ENCODE data around the gene TMEM165.

The TMEM165 gene

DNA sequence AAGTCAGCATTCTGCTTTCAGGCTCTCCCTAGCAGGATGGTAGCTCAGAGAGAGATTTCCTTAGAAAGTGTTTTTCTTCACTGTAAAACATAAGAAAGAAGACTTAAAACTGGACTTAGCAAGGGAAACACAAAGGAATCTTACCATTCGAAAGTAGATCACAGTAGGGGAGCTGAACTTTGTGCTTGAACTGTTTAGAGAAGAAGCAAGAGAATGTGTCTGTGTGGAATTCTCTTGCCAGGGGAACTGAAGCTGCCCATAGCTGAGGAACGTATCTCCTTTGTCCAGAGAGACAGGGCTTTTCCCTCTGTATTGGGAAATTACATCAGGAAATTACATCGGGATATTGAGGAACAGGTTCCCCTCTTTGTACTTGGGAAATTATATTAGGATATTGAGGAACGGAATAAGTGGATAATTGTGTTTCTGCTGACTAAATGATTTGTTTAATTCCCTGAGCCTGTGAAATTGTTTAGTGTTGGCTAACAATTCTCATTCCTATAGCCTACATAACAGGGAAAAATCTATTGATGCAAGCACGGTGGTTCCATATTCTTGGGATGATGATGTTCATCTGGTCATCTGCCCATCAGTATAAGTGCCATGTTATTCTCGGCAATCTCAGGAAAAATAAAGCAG is 28.6 kb upstream of the TMEM165 start:
- DNase-seq (ENCODE audit: low spot score): no peak
- H3K27me3 ChIP-seq (ENCODE audit: insufficient read depth, poor library complexity, severe bottlenecking): no peaks in the 10 kb centered on the region
- no peak overlapping the region for H3K4me3 ChIP-seq (ENCODE audit: severe bottlenecking)
- H3K4me1 ChIP-seq (ENCODE audit: insufficient read depth, poor library complexity, severe bottlenecking): no peaks in the 10 kb centered on the region
- no peaks in the 10 kb centered on the region for H3K36me3 ChIP-seq (ENCODE audit: low read depth)
- no peak for ATAC-seq (ENCODE audit: low read depth)
- no peaks in the 10 kb centered on the region for H3K9me3 ChIP-seq (ENCODE audit: severe bottlenecking)
- no peak overlapping the region for H3K27ac ChIP-seq (ENCODE audit: poor library complexity, severe bottlenecking)
- TF ChIP-seq, protein P1, sequence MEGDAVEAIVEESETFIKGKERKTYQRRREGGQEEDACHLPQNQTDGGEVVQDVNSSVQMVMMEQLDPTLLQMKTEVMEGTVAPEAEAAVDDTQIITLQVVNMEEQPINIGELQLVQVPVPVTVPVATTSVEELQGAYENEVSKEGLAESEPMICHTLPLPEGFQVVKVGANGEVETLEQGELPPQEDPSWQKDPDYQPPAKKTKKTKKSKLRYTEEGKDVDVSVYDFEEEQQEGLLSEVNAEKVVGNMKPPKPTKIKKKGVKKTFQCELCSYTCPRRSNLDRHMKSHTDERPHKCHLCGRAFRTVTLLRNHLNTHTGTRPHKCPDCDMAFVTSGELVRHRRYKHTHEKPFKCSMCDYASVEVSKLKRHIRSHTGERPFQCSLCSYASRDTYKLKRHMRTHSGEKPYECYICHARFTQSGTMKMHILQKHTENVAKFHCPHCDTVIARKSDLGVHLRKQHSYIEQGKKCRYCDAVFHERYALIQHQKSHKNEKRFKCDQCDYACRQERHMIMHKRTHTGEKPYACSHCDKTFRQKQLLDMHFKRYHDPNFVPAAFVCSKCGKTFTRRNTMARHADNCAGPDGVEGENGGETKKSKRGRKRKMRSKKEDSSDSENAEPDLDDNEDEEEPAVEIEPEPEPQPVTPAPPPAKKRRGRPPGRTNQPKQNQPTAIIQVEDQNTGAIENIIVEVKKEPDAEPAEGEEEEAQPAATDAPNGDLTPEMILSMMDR (IDR thresholded peaks at IDR 0.05; ENCODE audit: poor library complexity, severe bottlenecking): no peak

DNA sequence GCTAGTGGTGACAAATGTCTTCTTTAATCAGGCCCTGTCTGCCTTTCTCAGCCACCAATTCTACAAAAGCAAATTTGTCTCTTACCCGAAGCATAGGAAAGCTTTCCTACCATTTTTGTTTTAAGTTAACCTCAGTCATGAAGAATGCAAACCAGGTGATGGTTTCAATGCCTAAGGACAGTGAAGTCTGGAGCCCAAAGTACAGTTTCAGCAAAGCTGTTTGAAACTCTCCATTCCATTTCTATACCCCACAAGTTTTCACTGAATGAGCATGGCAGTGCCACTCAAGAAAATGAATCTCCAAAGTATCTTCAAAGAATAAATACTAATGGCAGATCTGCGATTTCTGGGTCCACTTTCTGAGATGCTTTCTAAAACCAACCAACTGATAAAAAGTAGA is 25.8 kb upstream of the TMEM165 start:
- H3K4me1 ChIP-seq (ENCODE audit: insufficient read depth, poor library complexity, severe bottlenecking): no peaks in the 10 kb centered on the region
- no peaks in the 10 kb centered on the region for H3K36me3 ChIP-seq (ENCODE audit: low read depth)
- H3K9me3 ChIP-seq (ENCODE audit: severe bottlenecking): no peaks in the 10 kb centered on the region
- no peak overlapping the region for H3K27ac ChIP-seq (ENCODE audit: poor library complexity, severe bottlenecking)
- TF ChIP-seq, protein P1 (IDR thresholded peaks at IDR 0.05; ENCODE audit: poor library complexity, severe bottlenecking): no peak
- ATAC-seq (ENCODE audit: low read depth): no peak
- H3K4me3 ChIP-seq (ENCODE audit: severe bottlenecking): no peak overlapping the region
- no peaks in the 10 kb centered on the region for H3K27me3 ChIP-seq (ENCODE audit: insufficient read depth, poor library complexity, severe bottlenecking)
- no peak for DNase-seq (ENCODE audit: low spot score)

DNA sequence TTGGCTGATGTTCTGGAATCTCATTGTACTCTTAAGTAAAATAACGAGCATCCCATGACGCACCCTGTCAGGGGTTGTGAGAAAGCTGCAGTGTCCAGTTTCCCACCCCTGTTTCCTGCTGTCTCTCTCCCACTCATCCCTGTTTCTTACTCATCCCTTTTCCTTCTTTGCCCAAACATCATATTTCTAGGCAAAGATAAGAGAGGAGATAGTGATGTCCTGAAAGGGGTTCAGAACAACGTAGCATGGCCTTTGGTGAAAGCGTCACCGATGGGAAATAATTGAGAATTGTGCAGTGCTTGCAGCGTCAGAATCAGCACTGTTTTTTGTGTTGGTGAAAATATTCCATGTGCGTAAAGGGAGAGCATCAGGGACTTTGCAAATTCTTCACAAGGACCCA is 23.5 kb upstream of the TMEM165 start:
- no peak overlapping the region for H3K27ac ChIP-seq (ENCODE audit: poor library complexity, severe bottlenecking)
- H3K36me3 ChIP-seq (ENCODE audit: low read depth): no peaks in the 10 kb centered on the region
- no peaks in the 10 kb centered on the region for H3K27me3 ChIP-seq (ENCODE audit: insufficient read depth, poor library complexity, severe bottlenecking)
- DNase-seq (ENCODE audit: low spot score): no peak
- TF ChIP-seq, protein P1 (IDR thresholded peaks at IDR 0.05; ENCODE audit: poor library complexity, severe bottlenecking): no peak
- no peak overlapping the region for H3K4me3 ChIP-seq (ENCODE audit: severe bottlenecking)
- ATAC-seq (ENCODE audit: low read depth): no peak
- no peaks in the 10 kb centered on the region for H3K9me3 ChIP-seq (ENCODE audit: severe bottlenecking)
- no peaks in the 10 kb centered on the region for H3K4me1 ChIP-seq (ENCODE audit: insufficient read depth, poor library complexity, severe bottlenecking)

DNA sequence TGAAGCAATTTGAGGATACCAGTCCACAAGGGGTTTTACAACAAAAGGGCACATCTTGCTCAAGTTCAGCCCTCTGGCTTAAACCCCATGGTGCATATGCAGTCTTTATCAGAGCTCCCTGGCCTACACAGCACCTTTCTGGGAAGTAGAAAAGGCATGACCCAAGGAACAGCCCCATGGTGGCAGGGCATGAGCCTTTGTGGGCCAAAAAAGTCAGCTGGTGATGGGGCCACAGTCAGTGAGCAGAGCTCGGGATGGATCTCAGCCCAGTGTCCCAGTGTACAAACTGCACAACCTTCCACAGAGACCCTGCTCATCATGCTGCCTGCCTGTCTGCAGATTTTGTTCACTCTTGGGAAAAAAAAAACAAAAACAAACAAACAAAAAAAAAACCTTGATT is 22.3 kb upstream of the TMEM165 start:
- ATAC-seq (ENCODE audit: low read depth) (no peak), DNase-seq (ENCODE audit: low spot score) (no peak)
- Histone ChIP-seq H3K27ac (ENCODE audit: poor library complexity, severe bottlenecking) (no peak overlapping the region), H3K9me3 (ENCODE audit: severe bottlenecking) (no peaks in the 10 kb centered on the region), H3K4me1 (ENCODE audit: insufficient read depth, poor library complexity, severe bottlenecking) (peaks cover 1% of the 10 kb centered on the region), H3K36me3 (ENCODE audit: low read depth) (no peaks in the 10 kb centered on the region), H3K4me3 (ENCODE audit: severe bottlenecking) (no peak overlapping the region), H3K27me3 (ENCODE audit: insufficient read depth, poor library complexity, severe bottlenecking) (no peaks in the 10 kb centered on the region)
- TF ChIP-seq, protein P1 (IDR thresholded peaks at IDR 0.05; ENCODE audit: poor library complexity, severe bottlenecking): no peak

DNA sequence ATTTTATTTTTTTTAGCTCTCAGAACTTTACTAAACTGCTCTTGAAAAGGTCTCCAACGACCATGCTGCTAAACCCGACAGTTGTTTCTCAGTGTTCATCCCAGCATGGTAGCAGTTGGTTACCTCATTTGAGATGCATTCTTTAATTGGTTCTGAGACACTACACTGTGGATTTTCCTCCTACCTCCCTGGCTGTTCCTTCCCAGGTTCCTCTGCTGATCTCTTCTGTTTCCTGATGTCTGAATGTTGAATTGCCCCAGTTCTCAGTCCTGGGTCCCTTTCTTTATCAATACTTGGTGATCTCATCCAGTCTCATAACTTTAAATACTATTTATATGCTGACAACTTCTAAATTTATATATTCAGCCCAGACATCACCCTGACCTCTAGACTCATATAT is 19.1 kb upstream of the TMEM165 start:
- TF ChIP-seq, protein P1 (IDR thresholded peaks at IDR 0.05; ENCODE audit: poor library complexity, severe bottlenecking): no peak
- peaks cover 12% of the 10 kb centered on the region for H3K4me1 ChIP-seq (ENCODE audit: insufficient read depth, poor library complexity, severe bottlenecking)
- no peaks in the 10 kb centered on the region for H3K36me3 ChIP-seq (ENCODE audit: low read depth)
- no peak overlapping the region for H3K4me3 ChIP-seq (ENCODE audit: severe bottlenecking)
- H3K27me3 ChIP-seq (ENCODE audit: insufficient read depth, poor library complexity, severe bottlenecking): no peaks in the 10 kb centered on the region
- H3K9me3 ChIP-seq (ENCODE audit: severe bottlenecking): no peaks in the 10 kb centered on the region
- ATAC-seq (ENCODE audit: low read depth) (no peak), DNase-seq (ENCODE audit: low spot score) (no peak)
- no peak overlapping the region for H3K27ac ChIP-seq (ENCODE audit: poor library complexity, severe bottlenecking)
